Kidney (tissue), 14 donors: ENCODE results near the gene CAMSAP2. TPM values are rescaled to one million over a fixed set of nuclear protein-coding genes. Genes with fewer than 3 reads are reported as not detected.
A peak's percentile ranks its signal among the peaks of the same experiment; 100 is the strongest.

ENCODE experiments used
- DNase-seq, 5 donors: peaks; one replicate each; pipeline ENCODE4 v3.0.0-alpha.2; 2013 to 2020
- FAIRE-seq: peaks from 2 replicates; lab custom pipeline; 2012; peaks lifted over from hg19 to GRCh38; lab: Jason Lieb, UNC
- H3K27ac ChIP-seq, 2 donors: one replicate each; pipeline ENCODE4 v1.7.0; 2013; ENCODE audit warnings: low read depth in 2 of 2, low read length in 2 of 2, inconsistent platforms in 1 of 2
- H3K27me3 ChIP-seq: one replicate; pipeline ENCODE4 v1.7.1; 2013; ENCODE audit warnings: low read length, inconsistent platforms; ENCODE audit not compliant: control insufficient read depth, insufficient read depth
- H3K36me3 ChIP-seq, 3 donors: one replicate each; pipeline versions ENCODE4 v1.7.0 to v1.7.1; 2013; ENCODE audit warnings: low read length in 3 of 3, control low read depth in 1 of 3, inconsistent platforms in 1 of 3; ENCODE audit not compliant: insufficient read depth in 3 of 3, control insufficient read depth in 2 of 3
- H3K4me1 ChIP-seq, 3 donors: one replicate each; pipeline versions ENCODE4 v1.7.0 to v1.7.1; 2013; ENCODE audit warnings: low read length in 3 of 3, inconsistent platforms in 1 of 3, low read depth in 1 of 3; ENCODE audit not compliant: control insufficient read depth in 2 of 3, insufficient read depth in 2 of 3
- H3K4me3 ChIP-seq, 3 donors: one replicate each; pipeline versions ENCODE4 v1.7.0 to v1.8.1; 2013; ENCODE audit warnings: low read length in 3 of 3, control low read depth in 1 of 3, inconsistent platforms in 1 of 3
- H3K9ac ChIP-seq, 3 donors: one replicate each; pipeline versions ENCODE4 v1.7.0 to v1.7.1; 2013; ENCODE audit warnings: low read length in 3 of 3, control low read depth in 1 of 3, inconsistent platforms in 1 of 3
- H3K9me3 ChIP-seq, 3 donors: one replicate each; pipeline versions ENCODE4 v1.7.0 to v1.7.1; 2013; ENCODE audit warnings: low read length in 3 of 3, control low read depth in 1 of 3, inconsistent platforms in 1 of 3; ENCODE audit not compliant: control insufficient read depth in 2 of 3, insufficient read depth in 1 of 3
- CTCF ChIP-seq: IDR thresholded peaks from 3 replicates; pipeline ENCODE4 v1.5.1; 2012; ENCODE audit warnings: mild to moderate bottlenecking, moderate library complexity, borderline replicate concordance; ENCODE audit not compliant: insufficient read depth; ENCODE audit errors: extremely low read depth
- intact Hi-C: fragments of 100-400 bp; cut with DNase I; formaldehyde crosslinking; loops from one replicate; pipeline ENCODE4 v1.11.1; 2022
- polyA plus RNA-seq: library from polyadenylated mRNA; stranded (reverse); fragments of 350-450 nt; fragmentation: Illumina TruSeq; extraction: RNeasy Lipid Tissue Mini Kit (QIAGEN cat#74804); gene quantifications from one replicate; pipeline ENCODE4 v1.2.3, GENCODE V29; 2014; ENCODE audit warnings: low read depth, low replicate concordance; ENCODE audit not compliant: insufficient read depth
- total RNA-seq: library from RNA; stranded (reverse); fragmentation: NEBNext Ultra II Directional; extraction: Animal tissue kit (Norgen Biotek cat#: 25700); gene quantifications from one replicate; pipeline ENCODE4 v1.2.1, GENCODE V29; 2021
- donor health status: control.
- donor health status: control.
- donor health status: control.
- donor health status: control.
- donor health status: control.
- donor health status: DM: yes; HTN: yes; CAD: no.
- donor health status: Normal renal cell carcinoma (clear cell type).

CAMSAP2 gene
- total and polyA plus RNA-seq, 2 donors from 2014 or later = 7.5 to 30.3 TPM

GRCh38 chr1:200889571-200889970 lies 150.9 kb downstream of the CAMSAP2 start:
- Histone ChIP-seq H3K9me3 (no peaks in the 10 kb centered on the region), H3K27ac (no peak overlapping the region), H3K36me3 (no peaks in the 10 kb centered on the region), H3K27me3 (no peaks in the 10 kb centered on the region), H3K4me3 (no peak overlapping the region), H3K4me1 (peaks cover 0 to 23% (median 18%) of the 10 kb centered on the region in 3 donors), H3K9ac (no peak overlapping the region)
- DNase-seq (no peak), FAIRE-seq (no peak)
- TF ChIP-seq CTCF = no peak
- intact Hi-C loops = no loop called here

DNA sequence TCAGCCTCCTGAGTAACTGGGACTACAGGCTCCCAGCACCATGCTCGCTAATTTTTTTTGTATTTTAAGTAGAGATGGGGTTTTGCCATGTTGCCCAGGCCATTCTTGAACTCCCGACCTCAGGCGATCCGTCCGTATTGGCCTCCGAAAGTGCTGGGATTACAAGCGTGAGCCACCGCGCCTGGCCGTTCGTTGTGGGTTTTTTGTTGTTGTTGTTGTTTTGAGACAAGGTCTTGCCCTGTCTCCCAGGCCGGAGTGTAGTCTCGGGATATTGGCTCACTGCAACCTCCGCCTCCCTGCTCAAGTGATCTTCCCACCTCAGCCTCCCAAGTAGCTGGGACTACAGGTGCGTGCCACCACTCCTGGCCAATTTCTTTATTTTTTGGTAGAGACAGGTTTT lies 151.3 kb downstream of the CAMSAP2 start:
- Histone ChIP-seq H3K9ac (no peak overlapping the region), H3K36me3 (no peaks in the 10 kb centered on the region), H3K9me3 (no peaks in the 10 kb centered on the region), H3K4me3 (no peak overlapping the region), H3K27ac (no peak overlapping the region), H3K27me3 (no peaks in the 10 kb centered on the region), H3K4me1 (peaks cover 0 to 23% (median 18%) of the 10 kb centered on the region in 3 donors)
- intact Hi-C loops = no loop called here
- no peak for DNase-seq
- no peak for TF ChIP-seq CTCF
- no peak for FAIRE-seq

- intact Hi-C loops = no loop called here
- Histone ChIP-seq H3K36me3 (no peaks in the 10 kb centered on the region), H3K27me3 (no peaks in the 10 kb centered on the region), H3K9me3 (no peaks in the 10 kb centered on the region), H3K4me1 (peaks cover 0 to 23% (median 18%) of the 10 kb centered on the region in 3 donors), H3K4me3 (peak overlapping the region; percentile 53 to 68 (median 66)), H3K9ac (peak overlapping the region; percentile 29 to 74 (median 44)), H3K27ac (peak overlapping the region; percentile 77 to 83)
- peak; percentile 40 for TF ChIP-seq CTCF
- DNase-seq (peak in 4 of 5 donors; percentile 79 to 88 (median 86)), FAIRE-seq (no peak)
These were observed 152.4 kb downstream of the CAMSAP2 start for GRCh38 chr1:200890818-200891773.
